ENCODE measurements around the gene ROBO2.
A peak's percentile ranks its signal among the peaks of the same experiment; 100 is the strongest.

ROBO2 gene

DNA sequence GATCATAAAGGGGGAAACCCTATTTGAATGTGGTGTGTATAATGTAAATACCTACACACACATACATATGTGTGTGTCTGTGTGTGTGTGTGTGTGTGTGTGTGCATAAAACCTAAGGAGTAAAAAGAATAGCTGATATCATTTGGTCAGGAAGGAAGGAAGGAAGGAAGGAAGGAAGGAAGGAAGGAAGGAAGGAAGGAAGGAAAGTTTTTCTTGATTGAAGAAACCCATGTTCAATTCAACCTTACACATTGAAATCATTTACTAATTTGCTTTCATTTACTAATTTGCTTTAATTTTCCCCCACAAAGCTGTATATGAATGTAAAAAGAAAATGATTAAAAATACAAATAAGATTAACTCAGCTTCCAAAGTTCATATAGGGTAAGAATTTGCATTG, 386.6 kb downstream of the ROBO2 start:
- no peak for DNase-seq

DNA sequence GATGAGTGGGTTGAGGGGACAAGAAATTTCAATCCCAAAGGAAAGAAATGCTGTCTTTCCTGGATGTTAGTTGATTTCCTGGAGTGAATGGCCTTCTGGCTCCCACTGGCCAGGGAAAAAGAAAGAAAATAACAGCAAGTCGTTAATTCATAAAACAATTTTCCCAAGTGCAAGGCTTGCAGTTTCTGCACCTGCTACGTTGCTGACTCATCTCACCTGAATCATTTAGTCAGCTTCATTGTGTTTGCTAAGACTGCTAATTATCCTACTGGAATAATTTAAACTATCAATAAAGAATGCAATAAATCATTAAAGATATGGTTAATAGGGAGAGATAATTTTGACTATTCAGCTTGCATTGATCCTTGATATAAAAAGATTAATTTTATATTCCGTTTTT, 387.6 kb downstream of the ROBO2 start:
- DNase-seq: no peak

DNA sequence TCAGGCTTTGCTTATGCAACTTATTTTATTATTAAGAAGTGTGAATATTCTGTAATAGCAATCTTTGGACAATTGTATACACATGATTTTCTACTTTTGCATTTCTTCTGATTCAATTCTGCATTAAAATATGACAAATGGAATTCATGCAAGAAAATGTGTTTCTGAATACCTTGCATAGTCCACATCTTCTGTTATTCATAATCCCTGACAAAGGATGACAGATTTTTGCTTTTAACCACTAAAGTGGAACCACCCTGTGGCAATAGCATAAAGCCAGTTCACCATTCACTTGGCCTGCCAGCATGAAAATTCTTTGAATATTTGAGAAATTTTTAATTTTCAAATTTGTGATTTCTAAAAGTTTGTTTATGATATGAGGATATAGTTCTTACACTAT, 397.0 kb downstream of the ROBO2 start:
- DNase-seq: no peak

DNA sequence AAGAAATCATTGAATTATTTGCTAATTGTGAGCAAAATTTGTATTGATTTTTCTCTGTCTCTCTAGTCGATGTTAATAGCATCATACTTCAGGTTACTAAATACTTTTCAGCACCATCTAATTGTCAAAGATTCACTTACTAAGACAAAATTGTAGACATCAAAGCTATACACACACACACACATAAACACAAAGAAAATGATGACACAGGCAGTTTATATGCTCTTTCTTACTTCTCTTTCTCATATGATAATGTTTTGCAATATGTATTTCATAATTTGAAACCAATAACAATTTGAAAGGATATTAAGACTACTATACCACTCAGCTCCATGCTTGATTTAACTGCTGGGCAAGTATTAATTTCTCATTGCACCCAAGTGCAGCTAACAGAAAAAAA, 406.2 kb downstream of the ROBO2 start:
- no peak for DNase-seq

DNA sequence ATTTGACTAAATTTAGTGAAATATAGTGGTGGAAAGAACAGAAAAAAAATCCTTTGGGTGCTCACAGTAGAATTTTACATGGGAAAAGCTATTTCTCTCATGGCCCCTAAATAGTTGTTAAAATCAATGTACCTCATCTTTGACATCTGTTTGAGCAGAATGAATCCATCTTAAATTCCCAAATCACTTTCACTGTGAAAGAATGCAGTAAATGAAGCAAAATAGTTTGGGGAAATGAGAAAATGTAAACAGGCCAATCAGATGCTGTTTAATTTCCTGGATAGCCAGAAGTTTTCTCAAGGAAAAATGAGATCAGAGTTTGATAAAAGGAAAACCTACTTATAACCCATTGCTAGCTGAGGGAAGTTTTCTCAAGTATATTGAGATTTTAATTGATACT, 406.9 kb downstream of the ROBO2 start:
- DNase-seq: no peak

DNA sequence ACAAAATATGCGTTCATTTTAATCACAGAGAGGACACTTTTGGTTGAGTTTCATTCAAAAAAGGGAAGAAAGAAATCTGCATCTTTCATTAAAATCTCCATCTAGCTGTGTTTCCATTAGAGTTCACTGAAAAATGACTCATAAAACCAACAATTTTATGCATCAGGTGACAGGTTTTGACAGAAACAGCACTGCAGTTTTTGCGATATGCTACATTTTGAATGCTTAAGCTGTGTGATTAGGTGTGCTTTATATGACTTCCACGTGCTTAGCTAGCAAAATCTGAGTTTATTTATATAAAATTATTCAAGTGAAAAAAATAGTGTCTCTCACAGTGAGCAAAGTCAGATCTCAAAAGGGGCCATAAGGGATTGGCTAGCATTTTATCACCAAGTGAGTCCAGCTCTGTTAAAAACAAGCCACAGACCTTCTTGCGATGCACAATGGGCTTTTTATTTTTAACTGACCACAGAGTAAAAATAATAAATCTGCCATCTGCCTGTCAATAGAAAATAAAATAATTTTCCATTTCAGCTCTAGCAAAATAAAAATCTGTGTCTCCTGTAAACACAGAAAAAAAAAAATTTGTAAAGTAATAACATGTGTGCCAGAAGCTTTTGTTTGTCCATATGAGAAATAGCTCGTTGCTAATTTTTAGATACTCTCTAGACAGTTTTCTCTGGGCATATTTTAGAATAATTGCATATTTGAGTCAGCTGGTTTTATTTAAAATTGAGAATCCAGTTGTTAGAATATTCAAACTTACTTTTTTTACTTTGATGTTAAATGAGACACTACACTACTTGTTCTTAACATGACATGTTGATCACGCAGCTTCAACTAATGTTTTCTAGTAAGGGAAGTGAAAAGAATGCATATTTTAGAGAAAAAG, 409.8 kb downstream of the ROBO2 start:
- DNase-seq: peak; percentile 7

DNA sequence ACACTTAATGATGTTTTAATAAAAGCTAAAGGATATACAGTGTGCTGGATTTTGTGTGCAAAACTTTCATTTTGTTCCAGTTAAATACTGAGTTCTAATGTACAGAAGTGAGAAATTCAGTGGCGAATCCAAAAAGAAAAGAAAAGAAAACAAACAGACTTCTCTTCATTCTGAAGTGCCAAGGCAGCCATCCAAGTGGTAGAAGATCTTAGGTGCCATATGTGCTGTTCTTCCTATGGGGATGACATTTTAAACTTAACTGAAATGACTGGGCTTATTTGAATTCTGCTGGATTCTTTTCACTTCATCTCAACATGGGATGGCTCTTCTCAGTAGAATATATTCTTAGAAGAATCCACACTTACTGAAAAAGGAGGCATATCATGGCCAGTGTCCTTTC, 416.5 kb downstream of the ROBO2 start:
- DNase-seq: no peak

DNA sequence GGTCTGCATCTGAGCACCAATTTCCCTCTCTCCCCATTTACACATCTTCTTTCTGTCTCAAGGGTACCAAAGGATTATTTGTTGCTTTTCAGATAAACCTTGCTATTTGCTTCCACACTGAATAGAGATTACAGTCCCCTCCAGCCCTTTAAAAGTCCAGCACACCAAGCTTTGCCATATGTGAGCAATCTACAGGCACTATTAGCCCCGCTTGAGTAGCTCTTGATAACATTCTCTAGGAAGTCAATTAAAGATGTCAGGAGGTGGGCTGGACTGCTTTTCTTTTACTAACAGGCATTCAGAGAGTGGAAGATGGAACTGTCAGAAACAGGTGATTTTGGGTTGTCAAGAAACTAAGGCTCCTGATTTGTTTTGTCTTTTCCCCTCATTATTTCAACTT, 417.0 kb downstream of the ROBO2 start:
- DNase-seq: no peak

DNA sequence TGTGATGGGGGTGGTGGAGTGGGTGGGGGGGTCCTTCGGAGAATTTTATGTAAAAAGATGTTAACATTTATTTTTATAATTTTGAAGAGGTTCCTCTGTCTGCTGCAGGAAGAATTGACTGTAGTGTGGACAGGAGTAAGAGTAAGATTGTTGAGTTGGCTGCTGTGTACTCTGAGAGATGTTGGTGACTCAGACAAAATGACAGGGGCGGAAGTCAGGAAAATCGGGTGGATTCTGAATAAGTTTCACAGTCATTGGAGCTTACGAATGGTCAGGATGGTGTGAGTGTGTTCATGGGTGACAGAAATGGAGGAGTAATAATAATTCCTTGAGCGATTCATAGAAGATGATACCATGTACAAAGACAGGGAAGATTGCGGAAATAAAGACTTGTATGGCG, 420.0 kb downstream of the ROBO2 start:
- DNase-seq: peak; percentile 19

DNA sequence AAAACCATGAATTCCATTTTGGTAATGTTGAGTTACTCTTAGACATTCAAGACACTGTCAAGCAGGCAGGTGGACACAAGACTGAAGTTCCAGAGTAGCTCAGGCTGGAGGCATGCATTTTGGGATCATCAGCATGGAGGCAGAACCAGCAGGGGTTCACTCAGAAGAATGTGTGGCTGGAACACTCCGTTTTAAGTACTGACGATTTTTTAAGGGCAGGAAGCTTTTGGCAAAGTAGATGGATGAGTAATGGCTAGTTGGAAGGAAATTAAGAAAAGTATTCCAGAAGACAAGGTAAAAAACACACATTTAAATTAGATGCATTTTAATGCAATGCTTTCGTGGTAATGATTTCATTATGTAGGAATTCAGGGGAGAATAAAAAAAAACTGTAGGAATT, 420.4 kb downstream of the ROBO2 start:
- DNase-seq: peak; percentile 93

DNA sequence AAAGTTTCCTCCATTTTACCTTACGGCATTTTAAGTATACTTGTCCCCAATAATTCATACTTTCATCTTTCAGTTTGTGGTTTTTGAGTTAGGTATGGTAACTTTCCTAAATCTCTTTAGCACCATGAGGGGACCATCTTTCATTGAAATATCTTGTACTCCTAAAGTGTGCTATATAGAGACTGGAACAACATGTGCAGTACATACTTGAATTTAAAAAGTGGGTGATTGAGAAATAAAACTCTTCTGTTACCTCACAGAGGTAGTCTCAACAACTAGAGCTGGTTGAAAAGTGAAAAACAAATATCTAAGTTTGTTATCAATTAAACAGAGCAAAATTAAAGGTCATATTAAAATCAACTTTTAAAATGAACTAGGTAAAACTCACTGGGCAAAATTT, 423.1 kb downstream of the ROBO2 start:
- DNase-seq: peak; percentile 2

DNA sequence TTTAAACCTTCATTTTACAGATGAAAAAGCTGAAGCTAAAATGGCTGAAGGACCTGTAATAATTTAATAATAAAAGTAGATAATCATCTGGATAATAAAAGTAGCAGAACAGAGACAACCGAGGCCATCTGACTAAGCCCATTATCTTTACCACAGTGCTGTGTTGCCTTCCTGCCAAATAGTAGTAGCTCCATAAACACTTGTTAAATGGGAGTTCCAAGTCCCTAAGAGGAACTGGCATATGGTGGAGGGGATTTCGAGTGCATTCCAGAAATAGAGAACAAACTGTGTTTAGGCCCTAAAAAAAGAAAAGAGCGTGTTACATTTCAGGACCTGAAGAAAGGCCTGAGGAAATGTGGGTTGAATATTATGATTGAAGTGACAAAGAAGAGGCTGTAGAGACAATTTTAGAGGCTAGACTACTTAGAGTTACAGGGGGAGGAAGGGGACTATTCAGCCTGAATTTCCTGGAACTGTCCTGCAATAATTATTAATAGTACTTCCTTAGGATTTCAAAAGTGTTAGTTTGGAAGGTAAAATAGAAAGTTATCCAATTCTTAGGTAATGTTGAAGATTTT, 424.3 kb downstream of the ROBO2 start:
- peak; percentile 15 for DNase-seq

DNA sequence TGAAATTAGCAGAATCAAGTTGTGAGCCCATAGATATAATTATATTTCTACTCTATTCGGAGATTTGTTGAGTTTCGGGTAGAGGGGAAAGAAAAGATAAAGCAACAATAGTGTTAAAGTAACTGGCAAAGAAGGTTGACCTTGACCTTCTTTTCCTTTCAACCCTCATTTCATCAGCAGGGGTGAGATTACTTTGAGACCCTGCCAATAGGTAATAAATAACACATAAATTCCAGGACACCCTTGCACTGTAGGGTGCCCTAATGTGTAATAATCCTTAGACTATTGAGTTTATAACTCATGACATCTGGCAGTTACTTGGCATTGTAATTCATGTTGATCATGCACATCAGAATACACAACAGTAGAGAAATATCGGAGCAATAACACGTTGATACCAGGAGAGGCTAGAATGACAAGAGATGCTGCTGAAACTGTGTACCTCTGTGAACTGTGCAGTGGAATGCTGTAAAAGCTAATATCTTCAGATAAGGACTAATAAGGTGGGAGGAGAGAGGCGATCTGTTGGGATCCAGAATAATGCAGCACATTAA, 426.7 kb downstream of the ROBO2 start:
- DNase-seq: no peak

DNA sequence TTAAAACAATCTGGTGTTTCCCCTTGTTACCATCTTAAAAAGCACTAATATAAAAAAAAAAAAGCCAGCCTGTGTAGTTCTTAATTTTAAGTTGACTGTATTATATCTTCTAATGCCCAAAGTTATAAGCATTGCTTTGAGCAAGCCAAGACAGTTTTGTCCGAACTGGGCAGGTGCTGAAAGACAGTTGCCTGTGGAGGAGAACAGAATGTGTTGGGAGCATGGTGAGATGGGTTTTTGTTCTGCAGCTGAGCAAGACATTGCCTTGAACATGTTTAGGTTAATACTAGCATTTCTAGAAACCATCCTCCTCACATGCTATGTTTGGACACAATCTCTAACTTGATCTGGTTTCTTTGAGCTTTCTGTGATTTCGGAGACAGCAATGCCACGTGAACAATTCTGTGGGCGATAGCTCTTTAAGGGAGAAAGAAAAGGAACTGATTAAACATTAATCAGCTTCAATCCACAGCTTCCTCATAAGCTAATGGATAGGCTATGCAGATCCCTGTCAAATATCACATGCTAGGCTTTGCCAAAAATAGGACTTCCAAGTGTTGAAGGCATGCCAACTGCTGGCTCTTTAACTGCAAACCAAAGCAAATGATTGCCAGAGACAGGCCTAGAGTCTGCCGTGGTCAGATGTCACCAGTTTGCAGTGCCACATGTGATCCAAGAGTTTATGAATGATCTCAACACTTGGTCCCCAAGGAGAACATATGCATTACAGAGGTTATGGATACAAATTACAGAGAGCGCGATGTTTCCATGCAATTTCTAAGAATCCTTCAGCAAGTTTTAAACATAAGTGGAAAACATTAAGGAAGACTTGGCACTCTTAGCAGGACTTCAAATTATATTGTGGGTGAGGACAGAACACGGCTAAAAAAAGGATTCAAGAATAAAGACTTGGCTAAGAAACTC, 428.1 kb downstream of the ROBO2 start:
- peak; percentile 41 for DNase-seq

DNA sequence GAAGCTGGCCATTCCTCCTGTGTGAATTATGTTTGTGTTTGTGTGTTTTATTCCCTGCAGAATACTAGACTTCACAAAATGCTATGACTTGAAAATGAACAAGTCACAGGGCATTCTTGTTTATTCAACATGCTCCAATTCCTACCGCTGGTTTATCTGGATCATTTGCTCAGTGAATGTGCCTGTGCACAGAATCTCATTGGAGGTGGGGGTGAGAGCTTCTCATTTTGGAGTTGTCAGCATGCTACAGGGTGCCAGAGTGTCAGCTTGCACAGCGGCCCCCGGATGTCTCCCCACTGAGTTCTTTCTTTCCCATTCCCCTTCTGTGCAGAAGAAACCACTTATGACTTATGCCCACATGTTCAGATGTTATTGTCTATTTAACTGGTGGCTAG, 428.7 kb downstream of the ROBO2 start:
- no peak for DNase-seq

DNA sequence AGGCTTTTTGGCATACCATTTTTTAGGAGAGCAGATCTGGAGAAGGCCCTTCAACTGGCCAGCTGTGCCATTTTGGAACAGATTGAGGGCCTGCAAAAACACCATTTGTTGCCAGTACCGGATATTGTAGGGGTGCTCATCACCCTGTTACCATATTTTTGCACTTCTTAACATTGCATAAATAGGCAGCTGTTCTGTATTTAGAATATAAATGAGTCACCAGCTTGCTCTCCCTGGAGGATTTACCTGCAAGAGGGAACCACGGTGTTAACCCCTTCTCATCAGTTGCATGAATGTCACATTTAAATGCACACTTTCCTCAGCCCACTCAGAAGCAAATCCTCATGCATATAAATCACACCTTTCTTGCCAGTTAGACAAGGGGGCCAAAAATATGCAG, 435.6 kb downstream of the ROBO2 start:
- no peak for DNase-seq

DNA sequence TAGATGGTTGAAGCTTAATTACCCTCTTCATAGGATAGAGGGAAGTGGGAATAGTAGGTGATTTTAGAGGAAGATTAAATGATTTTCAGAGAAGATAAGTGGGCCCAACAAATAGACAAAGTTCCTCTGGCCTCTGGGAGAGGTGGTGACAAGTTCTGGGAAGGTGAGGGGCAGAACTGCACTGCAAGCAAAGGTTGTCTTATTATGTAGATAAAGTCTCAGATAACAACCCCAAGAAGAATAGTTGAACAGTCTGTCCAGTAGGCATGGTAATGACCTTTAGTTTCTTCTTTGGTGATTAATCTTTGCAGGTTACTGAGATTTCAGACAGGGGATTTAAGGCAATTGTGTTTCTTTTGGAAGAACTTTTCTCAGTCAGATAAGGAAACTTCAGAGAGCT, 439.1 kb downstream of the ROBO2 start:
- DNase-seq: no peak

DNA sequence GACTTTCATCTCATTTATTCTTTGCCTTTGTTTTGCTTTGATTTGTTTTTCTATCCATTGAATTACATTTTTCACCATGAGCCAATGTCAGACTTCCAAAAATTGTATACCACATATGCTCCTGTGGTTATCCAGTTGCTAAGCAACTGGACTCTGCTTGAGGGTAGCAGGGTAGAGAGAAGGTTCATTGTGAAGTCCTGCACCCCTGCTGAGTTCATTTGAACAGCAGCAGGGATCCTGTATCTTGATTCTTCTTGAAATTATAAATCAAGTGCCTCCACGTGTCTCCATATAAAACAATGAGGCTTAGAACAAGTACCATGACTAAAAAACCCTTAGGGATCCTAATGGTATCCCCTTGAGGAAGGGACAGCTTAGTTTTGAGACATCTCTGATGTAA, 449.3 kb downstream of the ROBO2 start:
- DNase-seq: no peak

DNA sequence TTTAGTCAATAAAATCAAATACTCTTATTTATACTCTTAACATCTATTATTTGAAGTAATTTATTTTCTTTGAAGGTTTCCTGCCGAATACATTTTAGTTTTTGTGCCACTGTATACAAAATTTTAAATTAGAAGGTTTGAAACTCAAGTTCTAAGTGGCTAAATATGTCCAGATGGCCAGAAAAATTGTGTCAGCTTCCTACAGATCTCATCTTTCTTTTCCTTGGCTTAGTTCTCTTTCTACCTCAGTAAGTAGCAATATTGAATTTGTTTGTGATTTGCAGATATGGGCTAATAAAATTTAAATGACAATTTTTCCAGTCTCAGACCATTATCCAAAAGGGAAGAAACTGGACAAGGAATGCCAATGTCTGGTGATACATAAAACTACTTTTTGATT, 452.1 kb downstream of the ROBO2 start:
- no peak for DNase-seq

DNA sequence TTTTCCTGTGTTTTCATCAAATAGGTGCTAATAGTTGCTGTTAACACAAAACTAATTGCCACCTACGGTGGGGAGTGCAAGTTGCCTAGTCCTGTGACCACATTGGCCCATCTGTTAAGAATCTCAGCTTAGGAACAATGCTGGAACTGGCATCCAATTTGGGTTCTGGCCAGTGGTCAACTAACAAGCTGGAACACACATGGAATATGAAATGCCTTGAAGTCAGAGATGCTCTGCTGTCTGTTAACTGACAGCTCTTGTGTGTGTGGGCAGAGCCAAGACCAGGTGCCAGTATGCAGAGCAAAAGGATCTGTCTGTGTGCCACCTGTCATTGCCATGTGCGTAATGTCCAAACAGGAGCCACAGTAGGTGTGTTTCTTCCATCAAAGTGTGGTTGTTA, 460.8 kb downstream of the ROBO2 start:
- DNase-seq: no peak

DNA sequence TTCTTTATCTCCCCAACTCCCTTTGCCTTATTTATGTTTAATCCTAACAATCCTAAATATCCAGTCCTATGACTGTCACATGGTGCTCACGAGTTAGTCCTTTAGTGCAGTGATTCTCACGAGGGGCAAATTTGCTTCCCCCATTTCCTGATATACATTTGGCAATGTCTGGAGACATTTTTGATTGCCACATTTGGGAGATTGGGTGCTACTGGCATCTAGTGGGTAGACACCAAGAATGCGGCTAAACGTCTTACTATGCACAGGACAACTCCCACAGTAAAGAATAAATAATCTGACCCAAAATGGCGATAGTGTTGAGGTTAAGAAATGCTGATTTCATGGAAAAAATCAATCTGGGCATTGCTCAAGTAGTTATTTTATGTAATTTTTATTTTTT, 466.5 kb downstream of the ROBO2 start:
- no peak for DNase-seq

DNA sequence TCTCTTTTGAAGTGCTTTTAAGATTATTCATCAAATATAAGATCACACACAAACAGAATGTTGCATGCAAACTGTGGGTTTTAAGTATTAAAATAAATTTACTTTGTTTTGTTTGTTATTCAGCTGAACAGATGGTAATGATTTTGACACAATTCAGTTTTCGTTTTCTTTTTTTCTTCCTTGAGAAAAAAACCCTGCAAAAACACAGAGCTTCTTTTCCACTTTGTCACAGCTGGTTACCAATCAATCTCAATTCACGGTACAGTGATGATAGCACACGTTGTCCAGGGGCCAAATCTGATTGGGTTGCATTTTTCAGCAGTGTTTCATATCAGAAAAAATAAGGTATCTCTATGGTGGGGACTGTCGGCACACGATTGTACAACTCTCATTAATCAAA, 473.6 kb downstream of the ROBO2 start:
- peak; percentile 85 for DNase-seq

DNA sequence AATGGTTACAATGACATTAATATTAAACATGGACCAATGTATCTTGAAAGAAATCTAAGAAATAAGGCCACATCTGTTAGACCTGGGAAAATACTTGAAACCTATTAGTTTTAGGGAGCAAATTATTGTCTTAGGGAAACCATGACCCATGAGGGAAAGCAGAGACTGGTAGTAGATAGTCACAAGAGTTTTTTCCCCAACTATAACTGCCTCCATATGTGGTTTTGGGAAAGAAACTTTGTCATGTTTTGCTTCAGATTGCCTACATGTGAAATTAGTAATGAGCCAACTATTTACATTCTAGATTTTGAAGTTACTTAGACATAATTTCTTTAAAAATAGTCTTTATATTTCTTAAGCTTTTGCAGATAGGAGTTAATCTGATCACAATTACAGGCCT, 474.9 kb downstream of the ROBO2 start:
- DNase-seq: peak; percentile 27

All from fibroblast of upper back skin (primary cell).